GM23338 (cell line): ENCODE data around the gene PIK3R3. TPM values are rescaled to one million over a fixed set of nuclear protein-coding genes. Genes with fewer than 3 reads are reported as not detected.

ENCODE experiments used
- ATAC-seq: fragments of 200-7000 bp; cut with Tn5 transposase; 3 replicates; pipeline ENCODE4 v1.9.1; 2020
- DNase-seq: peaks from one replicate; pipeline ENCODE4 v3.0.0-alpha.2; 2015; ENCODE audit warnings: low spot score
- H2AFZ ChIP-seq: fragments of 200-600 bp; sonication (generic); 2 replicates; pipeline ENCODE4 v1.8.0; 2016; ENCODE audit warnings: antibody characterized with exemption, mild to moderate bottlenecking, moderate library complexity
- H3F3A ChIP-seq: fragments of 200-600 bp; sonication (generic); replicated peaks from 2 replicates; pipeline ENCODE4 v1.8.0; 2017; ENCODE audit warnings: antibody characterized with exemption, mixed run types, low read depth
- H3K27ac ChIP-seq: fragments of 200-600 bp; sonication (generic); 2 replicates; pipeline ENCODE4 v1.6.1; 2016; ENCODE audit warnings: low read depth
- H3K27me3 ChIP-seq: fragments of 200-600 bp; sonication (generic); 2 replicates; pipeline ENCODE4 v1.8.0; 2016; ENCODE audit warnings: mild to moderate bottlenecking, mixed run types, moderate library complexity; ENCODE audit not compliant: insufficient read depth
- H3K36me3 ChIP-seq: fragments of 200-600 bp; sonication (generic); 2 replicates; pipeline ENCODE4 v1.8.0; 2016; ENCODE audit warnings: mild to moderate bottlenecking; ENCODE audit not compliant: insufficient read depth
- H3K4me1 ChIP-seq: fragments of 200-600 bp; sonication (generic); 2 replicates; pipeline ENCODE4 v1.8.0; 2016; ENCODE audit warnings: mild to moderate bottlenecking, moderate library complexity; ENCODE audit not compliant: insufficient read depth
- H3K4me2 ChIP-seq: fragments of 200-600 bp; sonication (generic); 2 replicates; pipeline ENCODE4 v1.7.1; 2017; ENCODE audit warnings: mixed run types
- H3K4me3 ChIP-seq: fragments of 200-600 bp; sonication (generic); 2 replicates; pipeline ENCODE4 v1.6.1; 2016; ENCODE audit warnings: mixed run types
- H3K79me2 ChIP-seq: fragments of 200-600 bp; sonication (generic); replicated peaks from 2 replicates; pipeline ENCODE4 v1.8.0; 2017; ENCODE audit warnings: mild to moderate bottlenecking; ENCODE audit not compliant: insufficient read depth
- H3K9me2 ChIP-seq: fragments of 200-600 bp; sonication (generic); 2 replicates; pipeline ENCODE4 v1.8.0; 2017; ENCODE audit not compliant: insufficient read depth
- H4K20me1 ChIP-seq: fragments of 200-600 bp; sonication (generic); replicated peaks from 2 replicates; pipeline ENCODE4 v1.8.0; 2017; ENCODE audit warnings: mild to moderate bottlenecking; ENCODE audit not compliant: insufficient read depth
- H3K27ac Mint-ChIP-seq: 2 replicates; pipeline ENCODE4 v1.8.0; 2020; ENCODE audit warnings: inconsistent platforms, mild to moderate bottlenecking, moderate library complexity, mixed read lengths
- H3K27me3 Mint-ChIP-seq: 3 replicates; pipeline ENCODE4 v1.8.0; 2022; ENCODE audit warnings: low read depth, mild to moderate bottlenecking, moderate library complexity, mixed read lengths, inconsistent platforms; ENCODE audit not compliant: insufficient read depth, poor library complexity
- H3K36me3 Mint-ChIP-seq: 3 replicates; pipeline ENCODE4 v1.8.0; 2021; ENCODE audit warnings: low read depth, mild to moderate bottlenecking, inconsistent platforms, moderate library complexity, mixed read lengths
- H3K4me1 Mint-ChIP-seq: 3 replicates; pipeline ENCODE4 v1.8.0; 2020; ENCODE audit warnings: mild to moderate bottlenecking, inconsistent platforms, mixed read lengths
- H3K4me3 Mint-ChIP-seq: 3 replicates; pipeline ENCODE4 v1.8.0; 2021; ENCODE audit warnings: moderate library complexity, mild to moderate bottlenecking, inconsistent platforms, mixed read lengths
- H3K9me3 Mint-ChIP-seq: 3 replicates; pipeline ENCODE4 v1.8.0; 2020; ENCODE audit warnings: moderate library complexity, mild to moderate bottlenecking, inconsistent platforms, mixed read lengths
- CREB1 ChIP-seq: fragments of 250-450 bp; sonication (Bioruptor Pico); IDR thresholded peaks from 2 replicates; pipeline ENCODE4 v1.5.0; 2020; ENCODE audit warnings: low read depth, mild to moderate bottlenecking, moderate library complexity
- EZH2 ChIP-seq: fragments of 200-600 bp; sonication (generic); IDR thresholded peaks from one replicate; pipeline ENCODE4 v1.8.0; 2017; ENCODE audit warnings: antibody characterized with exemption, mild to moderate bottlenecking, low read depth; ENCODE audit not compliant: unreplicated experiment
- EZH2phosphoT487 ChIP-seq: fragments of 200-600 bp; sonication (generic); IDR thresholded peaks from one replicate; pipeline ENCODE4 v1.8.1; 2018; ENCODE audit warnings: antibody characterized with exemption; ENCODE audit not compliant: unreplicated experiment
- JUNB ChIP-seq: IDR thresholded peaks from one replicate; pipeline ENCODE4 v1.6.1; 2016; ENCODE audit warnings: antibody characterized with exemption; ENCODE audit not compliant: unreplicated experiment
- NANOG ChIP-seq: IDR thresholded peaks from 2 replicates; pipeline ENCODE4 v1.6.1; 2016; ENCODE audit warnings: antibody characterized with exemption, borderline replicate concordance
- POLR2AphosphoS5 ChIP-seq: IDR thresholded peaks from 2 replicates; pipeline ENCODE4 v1.6.1; 2016; ENCODE audit warnings: antibody characterized with exemption, low read depth
- STAT1 ChIP-seq: IDR thresholded peaks from one replicate; pipeline ENCODE4 v1.6.1; 2016; ENCODE audit warnings: antibody characterized with exemption; ENCODE audit not compliant: unreplicated experiment
- ZNF114 ChIP-seq: fragments of 250-450 bp; sonication (Bioruptor Pico); IDR thresholded peaks from 2 replicates; pipeline ENCODE4 v1.5.0; 2020; ENCODE audit warnings: mild to moderate bottlenecking, moderate library complexity
- ZNF331 ChIP-seq: fragments of 250-450 bp; sonication (Bioruptor Pico); IDR thresholded peaks from 2 replicates; pipeline ENCODE4 v1.5.0; 2020; ENCODE audit warnings: low read depth, mild to moderate bottlenecking, moderate library complexity
- ZNF462 ChIP-seq: fragments of 250-450 bp; sonication (Bioruptor Pico); IDR thresholded peaks from 2 replicates; pipeline ENCODE4 v1.5.0; 2020; ENCODE audit warnings: mild to moderate bottlenecking, moderate library complexity
- polyA plus RNA-seq: library from polyadenylated mRNA; unstranded; fragments of >200 nt; fragmentation: Nextera tagmentation; extraction: Ambion mirVana; gene quantifications from 2 replicates; pipeline ENCODE4 v1.2.1, GENCODE V29; 2016
- total RNA-seq: library from RNA; depleted of rRNA; stranded (reverse); fragments of >200 nt; shearing (Covaris generic); gene quantifications from 2 replicates; pipeline ENCODE4 v1.2.3, GENCODE V29; 2014
- TF ChIP-seq, protein P1 (sequence below): IDR thresholded peaks from one replicate; pipeline ENCODE4 v1.6.1; 2018; ENCODE audit warnings: antibody characterized with exemption; ENCODE audit not compliant: unreplicated experiment
- TF ChIP-seq, protein P2 (sequence below): IDR thresholded peaks from 2 replicates; pipeline ENCODE4 v1.6.1; 2016; ENCODE audit warnings: antibody characterized with exemption
- TF ChIP-seq, protein P3 (sequence below), 2 experiments: fragments of 200-600 bp in 1 of 2; sonication (generic) in 1 of 2; conservative IDR thresholded peaks; 2 replicates each; pipeline versions ENCODE4 v1.5.1 to v1.6.1; 2016 to 2017; ENCODE audit warnings: antibody characterized with exemption in 2 of 2, low read depth in 2 of 2, mild to moderate bottlenecking in 2 of 2, moderate library complexity in 1 of 2

Gene PIK3R3
- total and polyA plus RNA-seq, 2 experiments from 2014 or later = 7.5 to 8.6 TPM

GRCh38 chr1:46134660-46135331 is 2.4 kb upstream of the PIK3R3 start:
- H3K27me3 Mint-ChIP-seq = peaks cover 12% of the 10 kb centered on the region

More at GRCh38 chr1:46134660-46135331, 2.4 kb upstream of the PIK3R3 start:
- DNase-seq = no peak
- Mint-ChIP-seq H3K27ac (no peak overlapping the region), H3K4me3 (no peak overlapping the region), H3K9me3 (no peaks in the 10 kb centered on the region), H3K4me1 (peaks cover 23% of the 10 kb centered on the region), H3K36me3 (no peaks in the 10 kb centered on the region)
- H3K36me3 ChIP-seq = no peaks in the 10 kb centered on the region
- H3K9me2 ChIP-seq = no peaks in the 10 kb centered on the region
- H4K20me1 ChIP-seq = no peaks in the 10 kb centered on the region
- peaks cover 23% of the 10 kb centered on the region for H3K4me1 ChIP-seq
- no peak for TF ChIP-seq CREB1 (CRISPR knock-in tag)
- no peak for TF ChIP-seq POLR2AphosphoS5
- TF ChIP-seq STAT1 = no peak
- no peak for TF ChIP-seq NANOG
- no peak for TF ChIP-seq EZH2phosphoT487
- no peak for TF ChIP-seq JUNB
- TF ChIP-seq EZH2 = no peak
- TF ChIP-seq, protein P1, sequence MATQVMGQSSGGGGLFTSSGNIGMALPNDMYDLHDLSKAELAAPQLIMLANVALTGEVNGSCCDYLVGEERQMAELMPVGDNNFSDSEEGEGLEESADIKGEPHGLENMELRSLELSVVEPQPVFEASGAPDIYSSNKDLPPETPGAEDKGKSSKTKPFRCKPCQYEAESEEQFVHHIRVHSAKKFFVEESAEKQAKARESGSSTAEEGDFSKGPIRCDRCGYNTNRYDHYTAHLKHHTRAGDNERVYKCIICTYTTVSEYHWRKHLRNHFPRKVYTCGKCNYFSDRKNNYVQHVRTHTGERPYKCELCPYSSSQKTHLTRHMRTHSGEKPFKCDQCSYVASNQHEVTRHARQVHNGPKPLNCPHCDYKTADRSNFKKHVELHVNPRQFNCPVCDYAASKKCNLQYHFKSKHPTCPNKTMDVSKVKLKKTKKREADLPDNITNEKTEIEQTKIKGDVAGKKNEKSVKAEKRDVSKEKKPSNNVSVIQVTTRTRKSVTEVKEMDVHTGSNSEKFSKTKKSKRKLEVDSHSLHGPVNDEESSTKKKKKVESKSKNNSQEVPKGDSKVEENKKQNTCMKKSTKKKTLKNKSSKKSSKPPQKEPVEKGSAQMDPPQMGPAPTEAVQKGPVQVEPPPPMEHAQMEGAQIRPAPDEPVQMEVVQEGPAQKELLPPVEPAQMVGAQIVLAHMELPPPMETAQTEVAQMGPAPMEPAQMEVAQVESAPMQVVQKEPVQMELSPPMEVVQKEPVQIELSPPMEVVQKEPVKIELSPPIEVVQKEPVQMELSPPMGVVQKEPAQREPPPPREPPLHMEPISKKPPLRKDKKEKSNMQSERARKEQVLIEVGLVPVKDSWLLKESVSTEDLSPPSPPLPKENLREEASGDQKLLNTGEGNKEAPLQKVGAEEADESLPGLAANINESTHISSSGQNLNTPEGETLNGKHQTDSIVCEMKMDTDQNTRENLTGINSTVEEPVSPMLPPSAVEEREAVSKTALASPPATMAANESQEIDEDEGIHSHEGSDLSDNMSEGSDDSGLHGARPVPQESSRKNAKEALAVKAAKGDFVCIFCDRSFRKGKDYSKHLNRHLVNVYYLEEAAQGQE = no peak
- TF ChIP-seq ZNF462 (CRISPR knock-in tag) = no peak
- TF ChIP-seq, protein P2, sequence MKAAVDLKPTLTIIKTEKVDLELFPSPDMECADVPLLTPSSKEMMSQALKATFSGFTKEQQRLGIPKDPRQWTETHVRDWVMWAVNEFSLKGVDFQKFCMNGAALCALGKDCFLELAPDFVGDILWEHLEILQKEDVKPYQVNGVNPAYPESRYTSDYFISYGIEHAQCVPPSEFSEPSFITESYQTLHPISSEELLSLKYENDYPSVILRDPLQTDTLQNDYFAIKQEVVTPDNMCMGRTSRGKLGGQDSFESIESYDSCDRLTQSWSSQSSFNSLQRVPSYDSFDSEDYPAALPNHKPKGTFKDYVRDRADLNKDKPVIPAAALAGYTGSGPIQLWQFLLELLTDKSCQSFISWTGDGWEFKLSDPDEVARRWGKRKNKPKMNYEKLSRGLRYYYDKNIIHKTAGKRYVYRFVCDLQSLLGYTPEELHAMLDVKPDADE = no peak
- TF ChIP-seq, protein P3, sequence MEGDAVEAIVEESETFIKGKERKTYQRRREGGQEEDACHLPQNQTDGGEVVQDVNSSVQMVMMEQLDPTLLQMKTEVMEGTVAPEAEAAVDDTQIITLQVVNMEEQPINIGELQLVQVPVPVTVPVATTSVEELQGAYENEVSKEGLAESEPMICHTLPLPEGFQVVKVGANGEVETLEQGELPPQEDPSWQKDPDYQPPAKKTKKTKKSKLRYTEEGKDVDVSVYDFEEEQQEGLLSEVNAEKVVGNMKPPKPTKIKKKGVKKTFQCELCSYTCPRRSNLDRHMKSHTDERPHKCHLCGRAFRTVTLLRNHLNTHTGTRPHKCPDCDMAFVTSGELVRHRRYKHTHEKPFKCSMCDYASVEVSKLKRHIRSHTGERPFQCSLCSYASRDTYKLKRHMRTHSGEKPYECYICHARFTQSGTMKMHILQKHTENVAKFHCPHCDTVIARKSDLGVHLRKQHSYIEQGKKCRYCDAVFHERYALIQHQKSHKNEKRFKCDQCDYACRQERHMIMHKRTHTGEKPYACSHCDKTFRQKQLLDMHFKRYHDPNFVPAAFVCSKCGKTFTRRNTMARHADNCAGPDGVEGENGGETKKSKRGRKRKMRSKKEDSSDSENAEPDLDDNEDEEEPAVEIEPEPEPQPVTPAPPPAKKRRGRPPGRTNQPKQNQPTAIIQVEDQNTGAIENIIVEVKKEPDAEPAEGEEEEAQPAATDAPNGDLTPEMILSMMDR (conservative IDR thresholded peaks at IDR 0.05; ENCODE audit: low read depth in 2 of 2) = no peak
- no peak for TF ChIP-seq ZNF114 (CRISPR knock-in tag)
- no peak for TF ChIP-seq ZNF331 (CRISPR knock-in tag)
- H3K4me3 ChIP-seq = no peak overlapping the region
- ATAC-seq = no peak
- no peak overlapping the region for H3K4me2 ChIP-seq
- no peak overlapping the region for H3K27ac ChIP-seq
- H3K27me3 ChIP-seq = peaks cover 16% of the 10 kb centered on the region
- H3F3A ChIP-seq = peaks cover 8% of the 10 kb centered on the region
- H2AFZ ChIP-seq = no peak overlapping the region
- H3K79me2 ChIP-seq = peaks cover 12% of the 10 kb centered on the region
